HG02678 (cell line): ENCODE results near the gene CA5A.
A peak's percentile ranks its signal among the peaks of the same experiment; 100 is the strongest.

Experiments used
- ATAC-seq: cut with Tn5 transposase; IDR thresholded peaks from one replicate; pipeline ENCODE4 v1.9.1; 2021; ENCODE audit warnings: mild to moderate bottlenecking, moderate library complexity; ENCODE audit not compliant: unreplicated experiment

The CA5A gene

GRCh38 chr16:87964049-87964659 is 27.8 kb upstream of the CA5A start:
- ATAC-seq = no peak

GRCh38 chr16:87963400-87963799 is 27.1 kb upstream of the CA5A start:
- ATAC-seq = no peak

GRCh38 chr16:87961623-87962022 is 25.3 kb upstream of the CA5A start:
- no peak for ATAC-seq

DNA sequence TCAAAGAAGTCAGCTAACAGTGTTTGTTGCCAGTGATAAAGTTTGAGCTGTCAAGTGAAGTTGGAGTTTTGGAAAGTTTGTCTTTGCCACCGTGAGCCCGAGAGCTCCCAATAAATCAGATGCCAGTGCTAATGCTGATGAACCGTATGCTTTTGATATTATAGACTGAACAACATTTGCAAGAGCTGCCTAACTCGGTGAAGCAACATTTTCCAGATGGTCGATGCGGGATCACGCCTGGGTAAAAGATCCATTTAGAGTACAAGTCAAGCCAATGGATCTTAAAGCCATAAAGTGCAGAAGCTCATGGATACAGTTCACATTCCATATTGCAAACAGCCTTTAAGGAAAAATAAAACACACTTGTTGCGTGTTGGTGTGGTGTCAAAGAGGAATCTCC is 24.5 kb upstream of the CA5A start:
- no peak for ATAC-seq

DNA sequence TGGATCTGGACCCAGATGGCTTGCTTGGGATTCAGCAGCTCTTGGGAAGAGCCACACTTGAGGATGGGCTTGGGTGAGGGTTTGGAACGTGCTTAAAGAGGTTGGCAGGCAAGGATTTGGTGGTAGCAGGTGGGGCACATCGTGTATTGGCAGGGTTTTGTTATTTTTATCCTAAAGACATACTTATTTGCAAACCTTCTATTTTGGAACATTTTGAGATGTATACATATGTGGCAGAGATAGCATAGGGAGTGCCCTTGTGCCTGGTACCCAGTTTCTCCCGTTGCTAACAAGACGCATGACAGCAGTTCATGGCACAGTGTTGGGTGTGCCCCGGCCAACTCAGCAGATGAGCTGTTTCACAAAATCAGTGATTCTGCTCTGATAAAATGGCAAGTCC is 24.0 kb upstream of the CA5A start:
- ATAC-seq = no peak

- ATAC-seq = no peak
Observed at GRCh38 chr16:87959391-87959990, 23.2 kb upstream of the CA5A start.

- ATAC-seq = no peak
Observed at GRCh38 chr16:87958632-87959031, 22.3 kb upstream of the CA5A start.

DNA sequence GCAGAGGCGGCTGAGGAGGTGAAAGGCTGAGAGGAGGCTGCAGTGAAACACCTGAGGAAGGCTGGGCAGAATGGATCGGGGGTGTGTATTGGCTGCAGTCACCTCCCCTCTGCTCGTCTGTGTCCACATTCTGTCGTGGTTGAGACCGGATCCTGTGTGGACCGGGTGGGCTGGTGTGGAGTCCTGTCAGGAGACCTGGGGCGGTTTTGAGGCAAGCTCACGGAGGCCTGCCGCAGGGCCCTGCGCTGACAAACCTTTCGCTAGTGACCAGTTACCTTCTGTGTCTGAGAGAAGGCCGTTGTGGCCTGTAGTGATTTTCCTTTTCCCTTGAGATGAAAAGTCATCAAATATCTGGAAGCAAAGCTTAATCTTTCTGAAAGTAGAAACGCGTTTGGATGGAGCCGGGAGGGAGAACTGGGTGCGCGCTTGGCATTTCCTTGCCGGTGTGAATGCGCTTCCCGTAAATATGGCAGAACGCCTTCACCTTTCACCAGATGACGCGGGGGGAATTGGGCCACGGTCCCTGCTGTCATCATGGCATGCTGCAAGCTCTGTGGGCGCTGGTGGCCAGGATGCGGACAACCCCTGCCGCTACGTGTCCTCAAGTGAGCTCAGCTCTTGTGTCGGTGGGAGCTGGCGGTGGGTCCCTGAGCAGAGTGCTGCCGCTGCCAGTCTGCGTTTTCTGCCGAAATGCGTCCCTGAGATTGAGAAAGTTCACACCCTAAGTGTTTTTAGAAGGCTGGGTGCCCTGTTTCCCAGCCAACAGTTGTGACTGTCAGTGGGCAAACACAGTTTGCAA is 21.2 kb upstream of the CA5A start:
- no peak for ATAC-seq

DNA sequence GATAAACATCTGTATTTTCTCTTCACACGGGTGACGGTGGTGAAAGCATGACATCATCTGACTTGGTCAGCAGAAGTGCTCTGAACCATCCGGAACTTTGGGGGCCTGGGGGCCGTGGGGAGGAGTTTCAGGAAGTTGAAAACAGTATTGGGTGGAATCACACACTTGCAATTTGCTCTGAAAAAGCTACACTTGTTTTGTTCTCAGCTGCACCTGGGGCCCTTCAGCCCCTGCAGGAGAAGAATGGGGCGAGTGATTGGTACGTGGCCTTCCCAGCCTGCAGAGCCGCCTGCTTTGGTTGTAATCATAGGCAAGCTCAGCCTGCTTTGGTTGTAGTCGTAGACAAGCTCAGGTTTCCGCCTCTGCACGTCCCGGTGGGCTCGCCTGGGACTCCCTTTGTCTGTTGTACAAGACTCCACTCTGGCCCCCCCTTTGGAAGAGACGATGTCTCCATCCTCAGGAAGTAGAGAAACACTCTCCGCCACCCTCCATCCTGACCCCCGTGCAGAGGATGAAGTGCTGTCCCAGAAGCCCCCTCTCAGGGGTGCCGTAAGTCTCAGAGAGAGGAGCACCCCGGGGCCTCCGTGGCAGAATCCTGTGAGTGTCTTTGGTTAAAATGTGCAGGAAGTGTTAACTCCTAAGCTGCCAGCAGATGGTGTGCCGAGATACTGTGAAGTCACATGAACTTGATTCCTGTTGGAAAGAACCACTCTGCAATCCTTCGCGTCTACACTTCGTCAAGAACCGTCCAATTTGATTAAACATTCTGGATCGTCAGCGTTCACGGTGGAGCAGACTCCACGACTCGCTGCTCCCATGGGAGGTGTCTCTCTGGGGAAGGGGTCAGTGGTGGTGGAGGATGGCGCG is 20.3 kb upstream of the CA5A start:
- ATAC-seq = peak; percentile 37

- no peak for ATAC-seq
Observed at GRCh38 chr16:87956098-87956364, 19.7 kb upstream of the CA5A start.

DNA sequence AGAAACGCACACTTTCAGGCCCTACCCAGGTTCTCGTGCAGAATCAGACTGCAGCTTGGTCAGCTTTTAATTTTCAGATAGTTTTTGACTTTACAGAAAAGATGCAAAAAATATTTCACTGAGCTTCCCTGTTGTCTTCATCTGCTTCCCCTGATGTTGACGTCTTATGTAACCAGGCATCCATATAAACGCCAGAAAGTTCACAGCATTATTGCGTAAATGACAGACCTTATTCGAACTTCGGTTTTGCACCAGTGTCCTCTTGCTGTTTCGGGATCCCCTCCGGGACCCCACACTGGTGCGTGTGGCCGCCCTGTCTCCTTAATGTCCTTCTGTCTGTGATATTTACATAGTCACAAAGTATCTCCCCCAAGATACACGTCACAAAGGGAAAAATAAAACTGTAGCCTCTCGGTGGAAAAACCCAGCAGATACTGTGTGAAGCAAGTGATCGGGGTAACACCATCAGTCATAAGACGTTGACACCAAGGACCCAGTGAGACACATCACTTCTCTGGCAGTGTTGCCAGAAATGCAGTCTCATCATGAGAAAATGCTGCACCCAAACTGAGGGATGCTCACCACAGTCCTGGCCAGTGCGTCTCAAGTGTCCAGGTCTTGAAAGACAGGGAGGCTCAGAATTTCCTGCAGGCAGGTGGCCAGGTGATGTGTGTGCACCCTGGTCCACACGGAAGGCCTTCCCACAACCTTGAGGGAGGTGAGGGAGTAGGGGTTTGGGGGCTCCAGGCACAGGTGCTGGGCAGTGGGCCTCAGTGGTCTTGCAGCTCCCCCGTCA is 19.2 kb upstream of the CA5A start:
- no peak for ATAC-seq

GRCh38 chr16:87954826-87955225 is 18.5 kb upstream of the CA5A start:
- no peak for ATAC-seq

GRCh38 chr16:87954361-87954760 is 18.0 kb upstream of the CA5A start:
- ATAC-seq = no peak

GRCh38 chr16:87953308-87954215 is 17.2 kb upstream of the CA5A start:
- ATAC-seq = no peak

- no peak for ATAC-seq
Observed at GRCh38 chr16:87952751-87953150, 16.4 kb upstream of the CA5A start.

DNA sequence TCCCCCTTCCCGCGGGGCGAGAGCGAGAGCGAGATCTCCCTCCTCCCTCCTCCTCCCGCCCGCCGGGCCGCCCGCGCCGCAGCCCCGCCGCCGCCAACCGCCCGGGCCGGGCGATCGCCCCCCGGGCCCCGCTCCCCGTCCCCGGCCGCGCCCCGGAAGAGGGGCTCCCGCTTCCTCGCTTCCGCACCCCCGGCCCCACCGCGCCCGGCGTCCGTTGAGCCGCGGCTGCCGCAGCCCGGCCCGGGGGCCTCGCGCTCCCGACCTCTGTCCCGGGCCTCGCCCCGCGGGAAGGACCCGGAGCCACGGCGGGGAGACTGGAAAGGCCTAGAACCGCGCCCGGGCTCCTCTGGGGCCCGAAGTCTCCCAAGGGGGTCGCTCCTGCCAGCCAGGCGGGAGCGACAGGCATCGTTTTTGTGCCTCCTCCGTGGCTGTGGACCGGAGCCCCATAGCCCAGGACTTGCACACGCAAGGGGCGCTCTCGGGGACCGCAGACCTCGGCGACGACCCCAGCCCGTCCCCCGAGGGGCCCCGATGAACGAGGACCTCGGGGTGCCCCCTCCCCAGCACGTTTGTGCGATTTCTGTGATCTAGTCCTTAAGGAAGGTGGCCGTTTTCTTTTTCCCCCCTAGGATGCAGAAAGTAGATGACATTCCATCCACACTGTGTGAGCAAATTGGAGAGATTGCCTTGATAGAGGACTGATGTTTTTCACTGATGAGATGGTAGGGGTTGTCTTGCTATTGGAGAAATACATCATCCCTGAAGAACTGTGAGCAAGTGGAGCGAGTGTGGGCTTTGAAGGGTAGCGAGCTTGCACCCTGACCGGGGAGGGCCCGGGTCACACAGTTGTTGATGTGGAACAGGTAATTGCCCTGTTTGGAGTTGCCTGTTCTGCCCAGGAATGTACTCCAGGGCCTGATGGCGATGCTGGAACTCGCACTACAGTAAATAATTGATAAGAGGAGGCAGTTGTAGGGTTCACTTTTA is 15.5 kb upstream of the CA5A start:
- ATAC-seq = peak; percentile 0

DNA sequence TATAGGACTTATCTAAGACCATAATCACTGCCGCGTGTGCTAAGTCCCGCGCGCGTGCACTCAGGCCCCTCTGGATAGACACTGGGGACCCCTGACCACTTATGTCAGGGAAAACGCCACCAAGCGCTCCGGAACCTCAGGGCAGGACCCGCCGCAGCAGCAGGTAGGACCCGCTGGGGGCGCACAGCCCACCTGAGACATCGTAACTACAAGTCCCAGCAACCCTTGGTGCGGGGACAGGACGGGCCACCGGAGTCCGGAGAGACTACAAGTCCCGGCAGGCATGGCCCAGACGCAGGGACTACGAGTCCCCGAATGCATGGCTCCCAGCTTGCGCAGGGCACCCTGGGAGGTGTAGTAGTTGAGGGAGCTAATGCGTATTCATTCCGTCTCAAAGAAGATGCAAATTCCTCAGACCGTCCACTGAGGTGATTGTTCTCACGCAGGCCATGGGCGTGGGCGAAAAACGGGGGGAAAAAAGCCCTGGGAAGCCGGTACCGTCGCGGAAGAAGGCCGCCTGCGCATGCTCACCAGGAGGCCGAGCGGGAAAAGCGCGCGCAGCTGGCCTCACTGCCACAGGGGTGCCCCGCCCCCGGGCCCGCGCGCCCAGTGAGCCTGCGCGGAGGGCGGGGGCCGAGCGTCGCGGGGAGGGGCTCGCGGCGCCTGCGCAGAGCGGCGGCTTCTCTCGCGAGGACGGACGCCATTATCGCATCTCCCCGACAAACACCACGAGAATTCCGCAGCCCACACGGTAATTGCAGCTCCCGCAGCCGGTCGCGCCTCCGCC is 14.6 kb upstream of the CA5A start, which contains the start of gene BANP:
BANP (plus strand) TSS at position 670 of the 787 bp plus-strand sequence. CDS start 23,682 bp downstream, outside the sequence.
- peak; percentile 87 for ATAC-seq
